Superior temporal gyrus (tissue), 1 donor: ENCODE data around the gene PKM.
"Not testable (repeated sequence)": the region's sequence is repeated elsewhere in the genome, so short reads cannot be mapped to it uniquely, and the experiment has no call there.

Experiments
- DNase-seq: peaks from one replicate; pipeline ENCODE4 v3.0.0-alpha.2; 2016; ENCODE audit errors: extremely low spot score

PKM gene

DNA sequence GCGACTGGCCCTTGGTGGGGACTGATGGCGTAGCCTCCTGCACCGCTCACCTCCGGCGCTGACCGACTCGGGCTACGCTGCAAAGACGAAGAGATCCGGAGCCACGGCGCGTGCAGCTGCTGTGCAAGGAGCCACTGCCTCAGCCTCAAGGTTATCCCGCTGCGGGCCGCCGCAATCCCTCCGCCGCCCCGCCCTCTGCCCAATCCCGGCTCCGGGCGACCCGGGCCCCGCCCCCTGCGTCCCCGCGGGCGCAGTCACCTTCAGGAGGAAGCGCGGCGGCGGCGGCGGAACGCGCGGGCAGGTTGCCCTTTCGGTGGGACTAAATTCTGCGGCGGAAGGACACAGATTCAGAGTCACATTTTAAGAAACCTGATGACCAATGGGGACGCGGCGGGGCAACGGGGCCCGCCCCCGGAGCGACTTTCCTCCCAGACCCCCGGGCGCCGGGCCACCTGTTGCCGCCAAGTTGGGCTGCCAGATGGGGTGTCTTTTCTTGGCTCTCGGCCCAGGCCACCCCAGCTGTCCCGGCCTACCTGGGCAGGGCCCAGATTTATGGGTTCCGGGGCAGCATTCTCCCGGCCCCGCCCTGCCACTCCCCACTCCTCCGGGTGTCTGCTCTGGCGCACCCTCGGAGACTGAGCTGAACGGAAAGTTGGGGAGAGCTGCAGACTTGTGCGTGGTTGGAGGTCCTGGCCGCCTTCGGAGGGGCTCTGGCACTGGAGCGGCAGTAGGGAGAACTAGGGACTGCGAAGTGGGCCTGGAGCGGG lies at the start of gene PKM:
TSS of gene PKM (minus strand) at position 125 of the 767 bp plus-strand sequence. CDS start 12,093 bp downstream, outside the sequence.
- peak; percentile 84 for DNase-seq

DNA sequence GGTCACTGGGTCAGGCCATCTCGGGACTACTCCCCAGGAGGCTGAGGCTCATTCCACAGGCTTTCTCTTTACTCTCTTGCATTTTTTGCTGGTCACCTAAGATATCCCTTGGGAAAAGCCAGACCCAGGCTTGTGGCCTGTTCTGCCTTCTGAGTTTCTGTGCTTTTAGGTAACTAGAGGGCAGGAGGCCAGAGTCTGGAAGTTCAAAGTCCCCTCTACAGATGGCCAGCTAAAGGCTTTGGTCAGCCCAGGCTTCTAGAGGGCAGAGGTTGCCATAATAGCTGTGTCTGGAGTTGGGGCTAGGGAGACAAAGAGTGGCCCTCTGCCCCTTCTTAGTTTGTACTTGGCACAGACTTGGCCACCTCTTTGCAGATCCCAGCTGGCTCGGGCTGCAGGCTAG lies 49.8 kb upstream of the PKM start:
- no peak for DNase-seq

DNA sequence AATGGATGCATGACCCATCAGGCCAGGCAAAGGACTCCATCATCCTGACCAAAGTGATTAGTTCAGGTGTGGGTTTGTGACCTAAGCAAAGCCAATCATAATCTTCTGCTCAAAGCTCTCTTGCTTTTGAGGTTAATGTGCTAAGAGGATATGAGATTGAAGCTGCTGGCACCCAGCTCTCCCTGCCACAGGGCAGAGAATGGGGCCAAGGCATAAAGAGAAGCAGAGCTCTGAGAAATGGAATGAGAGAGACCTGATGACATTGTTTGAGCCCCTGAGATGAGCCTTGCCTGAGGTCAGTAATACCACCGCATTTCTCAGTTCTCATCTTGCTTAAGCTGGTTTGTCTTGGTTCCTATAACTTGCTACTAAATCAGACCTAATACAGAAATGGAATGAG lies 47.7 kb upstream of the PKM start:
- DNase-seq: no peak

DNA sequence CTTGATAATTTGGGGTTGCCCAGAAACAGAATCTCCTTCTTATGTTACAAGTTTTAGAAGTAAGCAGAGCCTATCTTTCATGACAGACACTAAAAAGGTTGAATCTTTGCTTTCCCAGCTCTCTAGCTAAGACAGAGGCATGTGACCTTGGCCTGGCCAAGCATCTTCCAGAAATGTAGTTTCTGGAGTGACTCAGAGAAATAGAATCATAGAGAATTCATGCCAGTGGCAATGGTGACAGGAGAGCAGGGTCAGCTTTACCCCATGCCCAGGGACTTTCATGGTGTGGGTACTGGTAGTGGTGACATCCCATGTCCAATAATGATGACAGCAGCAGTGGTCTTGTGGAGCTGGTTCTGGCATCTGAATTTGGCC lies 45.3 kb upstream of the PKM start:
- no peak for DNase-seq

DNA sequence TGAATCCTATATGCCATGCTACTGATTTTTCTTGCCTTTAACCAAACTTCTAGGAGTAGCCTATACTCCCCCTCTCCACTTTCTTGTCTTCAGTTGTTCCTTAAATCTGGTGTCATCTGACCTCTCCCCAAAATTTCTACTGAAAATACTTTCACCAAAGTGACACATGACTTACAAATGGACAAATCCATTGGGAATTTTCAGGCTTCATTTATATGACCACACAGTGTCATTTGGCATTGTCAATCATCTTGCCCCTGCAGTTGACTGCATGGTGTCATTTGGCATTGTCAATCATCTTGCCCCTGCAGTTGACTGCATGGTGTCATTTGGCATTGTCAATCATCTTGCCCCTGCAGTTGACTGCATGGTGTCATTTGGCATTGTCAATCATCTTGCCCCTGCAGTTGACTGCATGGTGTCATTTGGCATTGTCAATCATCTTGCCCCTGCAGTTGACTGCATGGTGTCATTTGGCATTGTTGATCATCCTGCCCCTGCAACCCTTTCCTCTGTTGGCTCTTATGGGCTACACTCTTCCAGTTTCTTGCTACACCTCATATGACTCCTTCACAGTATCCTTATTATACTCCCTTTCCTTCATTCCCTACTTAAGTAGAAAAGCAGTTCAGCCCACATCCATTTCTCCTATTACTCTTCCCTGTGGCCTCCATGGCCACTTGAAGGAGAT lies 44.8 kb upstream of the PKM start:
- not testable (repeated sequence) for DNase-seq

DNA sequence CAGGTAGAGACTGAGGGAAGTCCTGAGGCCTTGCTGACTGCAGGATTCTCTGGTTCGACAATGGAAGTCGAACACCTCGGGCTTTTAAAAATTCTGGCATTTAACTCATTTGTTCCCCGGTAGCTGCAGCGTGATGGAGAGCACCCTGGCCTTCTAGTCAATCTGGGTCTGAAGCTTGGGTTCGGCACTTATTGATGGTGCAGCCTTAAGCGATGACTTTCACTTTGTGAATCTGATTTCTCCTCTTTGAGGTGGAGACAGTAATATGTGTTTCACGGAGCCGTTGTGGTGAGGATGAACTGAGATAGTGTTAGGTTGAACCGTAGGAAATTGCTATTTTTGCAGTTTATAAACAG lies 42.0 kb upstream of the PKM start:
- DNase-seq: no peak

DNA sequence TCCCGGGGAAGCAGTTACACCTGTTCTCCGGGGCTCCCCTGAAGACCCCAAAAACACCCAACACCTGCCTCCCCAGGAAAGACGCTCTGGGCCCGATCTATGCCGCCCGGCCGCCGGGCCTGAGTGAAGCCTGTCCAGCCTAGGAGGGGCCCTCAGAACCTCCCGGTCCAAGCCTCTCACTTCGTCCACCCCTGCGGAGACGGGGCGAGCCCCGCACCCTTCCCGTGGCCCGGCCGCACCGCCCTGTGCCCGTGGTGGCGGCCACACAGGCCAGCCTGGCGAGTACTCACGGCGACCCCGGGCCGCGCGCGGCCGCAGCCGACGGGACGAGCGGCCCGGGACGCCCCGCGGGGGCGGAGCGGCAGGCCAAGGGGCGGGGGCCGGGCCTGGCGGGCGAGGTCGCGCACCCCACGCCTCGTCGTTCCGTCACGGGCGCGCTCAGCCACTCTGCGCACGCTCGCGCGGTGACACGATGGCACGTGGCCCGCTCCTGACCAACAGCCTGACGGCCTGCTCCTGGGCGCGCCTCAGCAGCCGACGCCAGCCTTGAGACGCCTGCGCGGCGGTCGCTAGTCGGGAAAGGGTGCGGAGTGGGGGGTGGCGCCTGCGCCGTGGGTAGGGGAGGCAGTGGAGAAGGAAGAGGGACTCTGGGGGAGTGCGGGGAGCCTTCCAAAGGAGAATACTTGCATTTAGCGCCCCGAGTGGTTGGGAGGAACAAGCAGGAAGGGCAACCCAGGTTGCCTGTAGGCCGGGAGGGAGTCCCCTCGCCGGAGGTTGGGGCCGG lies 41.4 kb upstream of the PKM start, which contains the start of gene PARP6:
TSS of gene PARP6 (minus strand) at position 342 of the 784 bp plus-strand sequence. CDS start 5,077 bp downstream, outside the sequence.
- peak; percentile 97 for DNase-seq

DNA sequence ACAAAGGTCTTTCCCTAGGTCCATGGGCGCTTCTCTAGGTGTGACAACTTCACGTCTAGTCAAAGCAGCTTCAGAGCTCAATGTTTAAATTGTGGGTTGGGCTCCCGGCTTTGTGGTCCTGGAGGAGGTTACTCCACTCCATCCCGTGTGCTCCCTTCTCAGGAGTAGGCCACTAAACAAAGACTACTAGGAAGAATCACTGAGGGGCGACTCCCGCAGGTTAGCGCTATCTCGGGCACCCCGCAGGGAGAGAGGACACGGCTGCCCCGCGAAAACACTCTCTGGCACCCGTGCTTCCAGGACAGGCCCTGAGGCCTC lies 40.9 kb upstream of the PKM start:
- no peak for DNase-seq

DNA sequence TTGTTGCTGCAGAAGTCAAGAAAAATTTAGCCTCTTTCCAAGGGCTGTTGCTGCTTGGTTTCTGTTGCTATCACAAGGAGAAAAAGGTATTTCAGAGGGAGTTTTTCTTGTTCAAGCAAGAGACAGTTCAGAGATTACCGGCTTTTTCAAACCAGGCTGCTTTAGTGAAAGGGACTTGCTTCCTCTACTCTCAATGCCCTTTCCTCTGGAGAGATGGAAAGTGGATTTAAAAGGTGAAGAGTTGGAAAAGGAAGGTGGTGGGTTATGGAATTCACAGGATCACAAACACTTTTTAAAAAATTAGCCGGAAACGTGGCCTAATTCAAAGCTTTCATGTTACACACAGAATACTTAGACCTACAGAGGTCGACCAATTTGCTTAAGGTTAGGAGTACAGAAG lies 40.2 kb upstream of the PKM start:
- DNase-seq: no peak

DNA sequence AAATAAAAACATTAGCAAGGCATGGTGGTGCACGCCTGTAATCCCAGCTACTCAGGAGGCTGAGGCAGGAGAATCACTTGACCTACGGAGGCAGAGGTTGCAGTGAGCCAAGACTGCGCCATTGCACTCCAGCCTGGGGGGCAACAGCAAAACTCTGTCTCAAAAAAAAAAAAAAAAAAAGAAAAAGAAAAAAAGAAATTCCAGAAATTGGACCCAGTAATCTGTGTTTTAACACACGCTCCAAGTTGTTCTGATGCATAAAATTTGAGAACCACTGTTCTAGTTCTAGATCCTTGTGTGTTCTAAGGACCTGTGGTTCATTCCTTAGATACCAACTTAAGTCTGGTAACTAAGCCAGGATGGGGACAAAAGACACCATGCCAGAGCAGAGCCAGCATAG lies 38.7 kb upstream of the PKM start:
- DNase-seq: no peak

DNA sequence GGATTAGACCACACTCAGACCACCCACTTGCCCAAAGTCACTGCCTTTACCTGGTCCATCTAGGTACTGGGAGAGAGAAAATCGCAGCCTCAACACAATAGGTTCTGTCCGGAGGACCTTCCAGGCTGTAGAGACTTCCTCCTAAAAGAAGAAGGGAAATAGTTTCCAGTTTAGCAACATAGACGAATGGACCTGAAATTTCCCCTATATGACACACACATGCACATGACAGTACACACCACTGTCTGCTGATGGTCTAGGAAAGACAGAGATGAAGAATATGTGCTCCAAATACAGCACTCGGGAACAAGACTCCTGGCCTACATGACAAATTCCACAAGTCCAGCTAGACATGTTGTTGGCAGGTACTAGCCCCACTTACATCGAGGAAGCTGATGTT lies 34.0 kb upstream of the PKM start:
- no peak for DNase-seq

DNA sequence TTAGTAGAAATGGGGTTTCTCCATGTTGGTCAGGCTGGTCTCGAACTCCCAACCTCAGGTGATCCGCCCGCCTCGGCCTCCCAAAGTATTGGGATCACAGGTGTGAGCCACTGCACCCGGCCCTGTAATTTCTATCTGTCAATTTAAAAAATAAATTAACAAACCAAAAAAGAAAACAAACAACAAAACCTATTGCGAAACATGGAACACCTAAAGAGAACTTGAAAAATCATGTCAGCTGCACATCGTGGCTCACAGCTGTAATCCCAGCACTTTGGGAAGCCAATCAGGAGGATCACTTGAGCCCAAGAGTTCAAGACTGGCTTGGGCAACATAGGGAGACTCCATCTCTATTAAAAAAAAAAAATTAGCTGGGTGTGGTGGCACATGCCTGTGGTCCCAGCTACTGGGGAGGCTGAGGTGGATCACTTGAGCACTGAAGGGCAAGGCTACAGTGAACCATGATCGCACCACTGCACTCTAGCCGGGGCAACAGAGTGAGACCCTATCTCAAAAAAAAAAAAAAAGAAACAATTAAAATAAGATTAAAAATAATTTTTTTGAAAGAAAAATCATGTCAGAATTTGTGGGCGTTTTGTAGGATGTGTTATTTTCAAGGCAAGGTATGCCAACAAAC lies 21.8 kb upstream of the PKM start:
- no peak for DNase-seq

DNA sequence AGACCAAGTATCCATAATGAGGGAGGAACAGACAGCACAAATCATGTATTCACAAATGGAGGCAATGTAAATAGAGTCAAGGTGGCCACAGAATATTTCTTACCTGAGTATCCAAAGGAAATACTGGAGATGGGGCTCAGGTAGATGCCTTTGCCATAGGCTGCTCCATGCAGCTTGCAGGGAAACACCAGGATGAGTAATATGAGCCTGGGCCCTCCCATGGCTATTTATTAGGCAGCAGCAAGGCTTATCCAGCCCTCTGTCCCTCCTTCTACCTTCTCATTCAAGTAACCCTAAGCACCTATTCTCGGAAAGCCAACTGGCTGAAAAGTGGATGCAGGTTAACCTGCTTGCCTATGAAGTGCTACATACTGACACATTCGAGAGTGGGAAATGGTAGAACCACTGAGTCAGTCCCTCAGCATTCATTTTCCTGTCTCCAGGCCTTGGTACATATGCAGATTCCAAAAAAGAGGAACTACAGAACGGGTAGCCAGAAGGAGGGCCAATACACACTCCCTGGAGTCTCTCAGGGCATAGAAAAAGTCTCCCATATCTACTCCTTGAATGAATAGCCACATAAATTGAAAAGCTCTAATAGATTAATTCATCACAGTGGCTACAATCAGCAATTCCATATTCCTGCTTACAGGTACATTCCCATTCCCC lies 18.3 kb upstream of the PKM start:
- DNase-seq: no peak

DNA sequence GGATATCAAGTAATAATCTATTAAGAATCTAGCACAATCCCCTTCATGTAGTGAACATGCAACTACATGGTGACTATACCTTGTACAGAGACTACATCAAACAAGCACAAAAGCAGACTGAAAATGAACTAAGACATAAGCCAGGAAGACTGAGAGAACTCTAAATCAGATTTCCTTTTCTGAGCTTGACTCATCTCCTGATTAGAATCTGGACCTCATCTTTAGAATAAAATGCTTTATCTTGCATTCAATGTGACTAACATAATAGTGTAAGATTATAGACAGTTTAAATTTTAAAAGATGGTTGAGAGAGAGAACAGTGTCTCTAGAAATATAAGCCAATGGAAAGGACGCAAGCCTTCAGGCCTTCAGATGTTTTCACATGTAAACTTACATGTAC lies 17.5 kb upstream of the PKM start:
- no peak for DNase-seq

DNA sequence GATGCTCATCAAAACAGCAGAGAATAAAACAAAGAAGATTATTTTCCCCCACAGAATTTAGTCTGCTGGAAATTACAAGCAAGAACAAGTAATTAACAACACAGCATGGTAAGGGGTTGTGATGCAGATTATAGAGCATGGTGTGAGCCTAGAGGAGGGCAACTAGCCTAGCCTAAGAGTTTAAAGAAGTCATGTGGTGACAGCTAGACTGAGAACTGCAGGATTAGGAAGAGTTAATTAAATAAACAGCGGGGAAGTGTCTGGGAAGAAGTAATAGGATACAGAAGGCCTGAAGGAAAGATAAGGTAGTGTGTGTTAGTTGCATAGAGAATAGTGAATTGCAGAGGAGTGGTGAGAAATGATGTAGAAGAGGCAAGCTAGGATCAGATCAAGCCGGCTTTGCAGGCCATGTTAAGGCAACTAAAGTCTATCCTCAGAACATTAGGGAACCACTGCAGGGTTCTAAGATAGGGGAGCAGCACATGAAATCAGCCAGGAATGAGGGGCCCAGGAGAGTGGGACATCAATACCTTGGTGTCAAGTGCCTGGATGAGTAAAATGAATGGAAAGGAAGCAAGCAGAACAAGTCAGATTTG lies 11.9 kb upstream of the PKM start:
- no peak for DNase-seq

DNA sequence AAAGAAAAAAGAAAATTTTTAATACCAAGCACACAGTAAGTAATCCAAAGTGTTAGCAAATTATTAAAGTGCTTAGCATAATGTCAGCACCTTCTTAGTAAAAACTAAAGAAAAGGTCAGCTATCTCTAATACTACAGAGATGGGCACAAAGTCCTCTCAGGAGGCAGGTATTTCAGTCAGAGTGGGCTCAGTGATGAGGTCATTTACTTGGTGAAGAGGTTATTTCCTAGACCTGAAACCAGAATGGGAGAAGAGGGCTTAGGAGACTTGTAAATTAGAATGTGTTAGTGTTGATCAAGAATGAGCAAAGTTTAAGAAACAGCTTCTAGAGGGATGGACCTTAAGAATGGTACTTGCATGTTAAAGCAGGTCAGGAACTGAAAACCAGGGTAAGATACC lies 8.7 kb upstream of the PKM start:
- DNase-seq: no peak

DNA sequence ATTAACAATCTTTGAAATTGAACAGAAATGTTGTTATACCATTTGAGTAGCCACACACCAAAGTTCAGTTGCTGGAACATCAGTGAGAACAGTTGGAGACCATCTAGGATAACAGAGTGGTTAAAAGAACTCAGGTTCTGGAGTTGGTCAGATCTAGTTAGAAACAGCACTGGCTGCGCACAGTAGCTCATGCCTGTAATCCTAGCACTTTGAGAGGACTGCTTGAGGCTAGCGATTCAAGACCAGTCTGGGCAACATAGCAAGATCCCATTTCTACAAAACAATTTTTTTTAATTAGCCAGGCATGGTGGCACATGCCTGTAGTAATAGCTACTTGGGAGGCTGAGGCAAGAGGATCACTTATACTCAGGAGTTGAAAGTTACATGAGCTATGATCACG lies 7.6 kb upstream of the PKM start:
- no peak for DNase-seq

DNA sequence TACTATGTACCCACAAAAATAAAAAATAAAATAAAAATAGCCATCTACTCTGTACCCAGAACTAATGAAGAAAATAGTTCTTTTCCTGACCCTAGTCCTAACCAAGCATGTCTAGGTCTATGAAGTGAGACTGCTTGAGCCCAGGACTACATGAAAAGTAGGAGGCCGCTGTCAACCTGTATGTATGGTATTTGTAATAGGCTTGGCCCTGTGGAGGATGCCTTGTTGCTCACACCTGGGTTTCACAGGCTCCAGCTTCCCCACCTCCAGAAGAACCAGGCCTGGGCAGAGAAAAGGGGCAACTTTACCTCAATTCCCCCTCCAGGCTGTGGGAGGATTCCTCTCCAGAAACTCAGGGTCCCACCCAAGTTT lies 6.8 kb upstream of the PKM start:
- no peak for DNase-seq

DNA sequence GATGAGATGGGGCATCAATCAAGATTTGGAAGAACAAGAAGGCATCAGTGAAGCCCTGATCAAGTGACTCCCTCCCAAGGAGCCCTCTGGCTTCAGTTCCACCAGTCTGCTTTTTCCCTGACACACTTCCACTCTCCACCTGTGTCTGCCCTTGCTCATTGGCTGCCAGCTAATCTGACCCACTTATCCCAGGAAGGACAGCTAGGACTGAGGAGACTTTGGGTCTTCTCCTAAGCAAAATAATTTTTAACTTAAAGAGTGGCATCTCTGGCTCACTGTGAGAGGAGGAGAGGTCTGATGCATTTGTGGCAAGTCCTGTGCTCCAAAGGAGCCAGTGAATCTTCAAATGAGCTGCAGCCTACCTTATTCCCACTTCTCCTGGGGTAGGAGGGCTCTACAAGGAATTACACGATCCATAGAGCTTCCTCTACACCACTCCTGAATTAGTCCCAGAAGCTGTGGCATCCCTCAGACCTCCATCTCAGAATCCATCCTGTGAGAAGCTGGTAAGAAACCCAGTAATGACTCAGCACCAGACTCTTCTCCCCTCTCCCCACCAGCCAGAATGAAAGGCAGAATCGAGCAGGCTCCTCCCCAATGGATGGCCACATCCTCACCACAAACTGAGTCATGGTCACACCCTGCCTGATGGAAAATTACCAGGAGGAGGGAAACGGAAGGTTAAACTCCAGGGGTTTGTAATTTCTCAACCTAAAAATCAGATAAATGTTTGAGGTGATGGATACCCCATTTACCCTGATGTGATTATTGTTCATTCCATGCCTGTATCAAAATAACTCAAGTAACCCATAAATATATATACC lies 6.3 kb upstream of the PKM start:
- DNase-seq: peak; percentile 41

DNA sequence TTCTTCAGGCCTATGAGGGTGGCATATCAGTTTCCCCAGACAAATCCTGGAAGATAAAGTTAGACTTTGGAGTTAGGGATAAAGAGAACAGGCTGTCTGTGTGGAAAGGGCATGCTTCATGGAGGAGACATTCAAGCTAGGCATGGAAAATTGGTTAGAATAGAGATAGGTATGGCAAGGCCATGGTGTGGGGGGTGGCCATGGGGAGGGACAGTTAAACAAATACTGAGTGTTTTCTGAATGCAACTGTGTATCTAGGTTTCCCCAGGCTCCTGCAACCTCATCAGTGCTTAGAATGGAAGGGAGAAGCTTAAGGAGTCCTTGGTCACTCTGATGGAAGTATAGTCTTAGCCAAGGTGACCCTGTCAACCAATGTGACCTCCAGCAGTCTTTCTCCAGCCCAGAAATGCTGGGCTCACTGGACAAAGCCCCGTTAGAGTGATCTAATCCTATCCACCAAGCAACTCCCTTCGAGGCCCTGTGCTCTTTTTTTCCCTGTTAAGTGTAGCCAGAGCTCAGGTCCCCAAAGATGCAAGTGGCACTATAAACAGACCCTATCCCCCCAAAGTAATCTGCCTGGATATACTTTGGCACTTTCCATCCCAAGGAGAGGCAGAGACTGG lies 5.5 kb upstream of the PKM start:
- DNase-seq: no peak
